Spinal cord (tissue), 10 donors: Measurements from ENCODE around the gene MEFV. TPM values are rescaled to one million over a fixed set of nuclear protein-coding genes. Genes with fewer than 3 reads are reported as not detected.

Source experiments
- DNase-seq, 6 donors: peaks; one replicate each; pipeline versions ENCODE4 v3.0.0 to v3.0.0-alpha.2; 2013 to 2015; ENCODE audit warnings: low spot score in 6 of 6, low read depth in 4 of 6
- H3K27ac ChIP-seq: one replicate; pipeline ENCODE4 v1.5.1; 2013; ENCODE audit warnings: low read depth, low read length, control low read depth
- H3K27me3 ChIP-seq: one replicate; pipeline ENCODE4 v1.6.1; 2013; ENCODE audit warnings: low read length; ENCODE audit not compliant: control insufficient read depth, insufficient read depth
- H3K36me3 ChIP-seq: one replicate; pipeline ENCODE4 v1.6.1; 2013; ENCODE audit warnings: low read length; ENCODE audit not compliant: control insufficient read depth, insufficient read depth
- H3K4me1 ChIP-seq: one replicate; pipeline ENCODE4 v1.6.1; 2013; ENCODE audit warnings: low read length; ENCODE audit not compliant: control insufficient read depth, insufficient read depth
- H3K4me3 ChIP-seq: one replicate; pipeline ENCODE4 v1.5.1; 2013; ENCODE audit warnings: low read depth, low read length, control low read depth
- H3K9me3 ChIP-seq: one replicate; pipeline ENCODE4 v1.6.1; 2013; ENCODE audit warnings: low read length; ENCODE audit not compliant: control insufficient read depth, insufficient read depth
- whole genome bisulfite sequencing: methylation state at CpG from one replicate; pipeline ENCODE4 v1.1.5; 2013; ENCODE audit warnings: missing lambda C conversion rate; ENCODE audit not compliant: insufficient coverage; 5-methylcytosine and 5-hydroxymethylcytosine counted together
- polyA plus RNA-seq, 2 donors: library from polyadenylated mRNA; unstranded; fragments of 120-200 nt; gene quantifications; one replicate each; pipeline ENCODE4 v1.2.1, GENCODE V29; 2013; ENCODE audit not compliant: insufficient read length in 2 of 2
- total RNA-seq, 2 donors: library from RNA; depleted of rRNA in 1 of 2; stranded (reverse); fragments of 120-200 nt in 1 of 2; fragments of >200 nt in 1 of 2; gene quantifications; one replicate each; pipeline versions ENCODE4 v1.2.3 to v1.2.4, GENCODE V29; 2013 to 2014
- donor health status: healthy.

Gene MEFV
- total and polyA plus RNA-seq, 4 donors = 0.29 to 1.8 (median 0.35) TPM

DNA sequence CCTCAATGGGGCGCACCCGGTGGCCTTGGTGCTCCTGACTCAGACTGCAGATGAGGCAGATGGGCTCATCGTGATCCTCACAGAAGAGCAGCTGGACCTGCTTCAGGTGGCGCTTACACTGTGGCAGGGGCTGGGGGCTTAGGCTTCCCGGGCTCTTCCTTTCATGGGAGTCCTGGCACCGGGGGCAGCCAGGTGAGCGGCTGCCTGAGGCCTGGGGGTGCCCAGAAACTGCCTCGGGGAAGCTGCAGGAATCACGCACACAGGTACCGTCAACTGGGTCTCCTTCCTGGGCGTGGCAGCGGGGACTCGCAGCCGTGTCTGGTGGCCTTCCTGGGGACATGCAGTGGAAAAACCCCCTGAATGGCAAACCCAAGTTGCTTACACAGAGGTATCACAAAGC is 7.0 kb downstream of the MEFV start:
- no peak overlapping the region for H3K27ac ChIP-seq
- H3K4me1 ChIP-seq = no peaks in the 10 kb centered on the region
- peaks cover 5% of the 10 kb centered on the region for H3K27me3 ChIP-seq
- WGBS = 85% methylated on average over 14 of the region's 14 CpGs
- DNase-seq = no peak
- H3K4me3 ChIP-seq = no peak overlapping the region
- H3K36me3 ChIP-seq = no peaks in the 10 kb centered on the region
- peaks cover 1% of the 10 kb centered on the region for H3K9me3 ChIP-seq

DNA sequence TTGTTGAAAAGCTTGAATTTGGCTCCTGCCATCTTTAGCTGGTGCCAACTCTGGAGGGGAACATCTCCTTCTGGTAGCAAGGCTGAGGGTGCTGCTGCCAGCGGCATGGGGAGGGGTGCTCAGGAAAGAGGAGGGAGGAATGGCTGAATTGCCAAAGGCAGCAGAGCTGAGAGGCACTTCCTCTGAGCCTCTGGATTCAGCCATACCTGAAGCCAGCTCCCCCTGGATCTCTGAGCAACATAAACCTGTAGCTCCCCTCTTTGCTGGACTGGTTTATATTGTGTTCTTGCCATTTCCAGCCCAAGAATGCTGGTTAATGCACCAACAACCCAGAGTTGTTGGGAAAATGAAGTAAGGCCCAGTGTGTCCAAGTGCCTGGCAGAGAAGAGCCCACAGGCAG is 7.4 kb downstream of the MEFV start:
- Histone ChIP-seq H3K36me3 (no peaks in the 10 kb centered on the region), H3K27me3 (peaks cover 9% of the 10 kb centered on the region), H3K27ac (no peak overlapping the region), H3K4me3 (no peak overlapping the region), H3K9me3 (peaks cover 1% of the 10 kb centered on the region), H3K4me1 (no peaks in the 10 kb centered on the region)
- DNase-seq = no peak
- 80% methylated on average over 1 of the region's 1 CpG for WGBS

DNA sequence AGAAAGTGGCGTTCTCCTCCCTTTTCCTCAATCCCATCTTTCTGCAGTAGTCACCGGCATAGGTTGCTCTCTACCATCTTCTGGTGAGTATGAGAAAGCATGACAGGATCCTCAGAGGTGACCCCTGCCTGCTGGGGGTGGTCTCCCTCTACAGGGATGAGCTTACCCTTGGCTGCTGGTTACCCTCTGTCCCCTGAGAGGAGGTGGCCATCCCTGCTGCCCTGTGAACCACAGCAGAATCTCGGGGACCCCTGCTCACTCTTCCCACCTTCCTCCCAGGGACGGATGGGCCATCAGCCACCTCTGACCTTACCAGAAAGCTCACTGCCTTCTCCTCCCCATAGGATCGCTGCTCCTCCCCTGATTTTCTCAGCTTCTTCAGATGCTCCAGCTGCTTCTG is 7.8 kb downstream of the MEFV start:
- no peak overlapping the region for H3K27ac ChIP-seq
- no peaks in the 10 kb centered on the region for H3K4me1 ChIP-seq
- H3K27me3 ChIP-seq = peaks cover 10% of the 10 kb centered on the region
- no peaks in the 10 kb centered on the region for H3K36me3 ChIP-seq
- 71% methylated on average over 3 of the region's 5 CpGs for WGBS
- DNase-seq = no peak
- H3K9me3 ChIP-seq = peaks cover 1% of the 10 kb centered on the region
- no peak overlapping the region for H3K4me3 ChIP-seq

DNA sequence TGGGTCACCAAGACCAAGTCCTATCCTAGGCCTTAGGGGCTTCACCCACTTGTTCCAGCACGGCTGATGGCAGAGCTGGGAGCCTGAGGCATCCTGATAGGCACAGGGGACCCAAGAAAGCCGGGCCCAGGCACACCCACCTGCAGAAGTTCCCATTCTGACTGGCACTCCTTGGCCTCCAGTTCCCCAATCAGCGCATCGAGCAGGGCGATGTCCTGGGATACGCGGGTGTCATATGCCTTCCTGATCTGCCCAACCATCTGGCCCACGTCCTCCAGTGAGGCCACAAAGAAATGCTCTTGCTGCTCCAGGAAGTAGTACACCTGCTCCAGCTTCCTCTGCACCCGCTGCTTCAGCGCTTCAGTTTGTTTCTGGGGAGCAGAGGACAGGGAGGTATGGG is 9.6 kb downstream of the MEFV start:
- no peak overlapping the region for H3K27ac ChIP-seq
- peaks cover 8% of the 10 kb centered on the region for H3K27me3 ChIP-seq
- 77% methylated on average over 10 of the region's 10 CpGs for WGBS
- no peaks in the 10 kb centered on the region for H3K36me3 ChIP-seq
- H3K9me3 ChIP-seq = peaks cover 1% of the 10 kb centered on the region
- no peaks in the 10 kb centered on the region for H3K4me1 ChIP-seq
- no peak for DNase-seq
- H3K4me3 ChIP-seq = no peak overlapping the region

DNA sequence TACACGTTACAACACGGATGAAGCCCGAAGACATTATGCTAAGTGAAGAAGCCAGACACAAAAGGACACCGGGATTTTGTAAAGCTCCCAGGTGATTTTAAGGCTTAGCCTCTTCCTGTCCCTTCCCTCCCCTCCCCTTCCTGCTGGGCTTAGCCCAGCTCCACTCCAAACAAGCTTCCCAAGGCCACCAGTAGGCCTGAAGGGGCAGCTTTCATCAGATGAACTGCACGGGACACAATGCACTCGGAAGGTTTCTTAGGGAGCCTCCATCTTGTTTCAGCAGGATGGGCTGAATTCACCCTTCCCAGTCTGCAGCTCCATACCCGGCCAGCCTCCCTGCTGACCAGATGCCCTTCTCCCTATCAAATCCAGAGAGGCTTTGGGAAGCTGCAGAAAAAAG is 10.4 kb downstream of the MEFV start:
- Histone ChIP-seq H3K27me3 (peaks cover 11% of the 10 kb centered on the region), H3K9me3 (peaks cover 1% of the 10 kb centered on the region), H3K4me3 (no peak overlapping the region), H3K4me1 (no peaks in the 10 kb centered on the region), H3K27ac (no peak overlapping the region), H3K36me3 (no peaks in the 10 kb centered on the region)
- DNase-seq = no peak
- 83% methylated on average over 6 of the region's 7 CpGs for WGBS

DNA sequence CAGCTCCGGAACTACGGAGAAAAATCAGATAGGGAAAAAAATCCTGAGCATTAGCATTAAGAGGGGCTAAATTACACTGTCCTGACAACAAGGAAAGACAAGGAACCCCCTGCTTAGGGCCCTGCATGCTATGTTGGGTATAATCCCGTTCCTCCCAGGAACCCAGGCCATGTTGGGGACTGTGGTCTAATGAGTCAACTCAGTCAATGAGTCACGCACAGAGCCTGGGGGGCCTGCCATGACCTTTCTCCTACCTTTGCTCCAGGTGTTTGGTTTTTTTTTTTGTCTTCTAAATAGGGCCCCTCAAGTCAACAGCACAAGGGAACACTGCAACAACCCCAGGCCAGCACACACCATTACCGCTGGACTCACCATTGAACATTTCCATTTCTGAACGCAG is 12.6 kb downstream of the MEFV start:
- no peaks in the 10 kb centered on the region for H3K36me3 ChIP-seq
- H3K4me1 ChIP-seq = no peaks in the 10 kb centered on the region
- DNase-seq = no peak
- peaks cover 11% of the 10 kb centered on the region for H3K27me3 ChIP-seq
- no peak overlapping the region for H3K27ac ChIP-seq
- H3K9me3 ChIP-seq = peaks cover 1% of the 10 kb centered on the region
- 93% methylated on average over 3 of the region's 6 CpGs for WGBS
- H3K4me3 ChIP-seq = no peak overlapping the region

DNA sequence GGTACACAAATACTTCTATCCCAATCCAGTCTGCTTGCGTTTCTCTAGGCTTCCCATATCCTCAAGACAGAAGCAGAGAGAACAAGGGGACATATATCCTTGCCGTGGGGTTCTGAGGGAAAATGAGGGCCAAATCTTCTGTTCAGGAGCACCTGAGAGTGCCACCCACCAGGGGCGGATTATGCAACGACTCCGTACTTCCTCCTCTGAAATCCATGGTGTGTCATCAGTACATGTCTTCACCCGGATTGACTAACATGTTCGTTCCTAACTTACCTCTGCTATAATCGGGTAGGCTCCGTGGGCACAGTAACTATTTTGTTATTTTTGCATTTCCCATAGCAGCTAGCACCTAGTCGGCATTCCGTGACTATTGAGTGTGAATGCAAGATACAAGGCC is 13.7 kb downstream of the MEFV start:
- H3K27me3 ChIP-seq = peaks cover 8% of the 10 kb centered on the region
- DNase-seq = no peak
- no peaks in the 10 kb centered on the region for H3K36me3 ChIP-seq
- H3K4me3 ChIP-seq = no peak overlapping the region
- H3K9me3 ChIP-seq = peaks cover 1% of the 10 kb centered on the region
- no peaks in the 10 kb centered on the region for H3K4me1 ChIP-seq
- H3K27ac ChIP-seq = no peak overlapping the region
- WGBS = 72% methylated on average over 8 of the region's 11 CpGs

DNA sequence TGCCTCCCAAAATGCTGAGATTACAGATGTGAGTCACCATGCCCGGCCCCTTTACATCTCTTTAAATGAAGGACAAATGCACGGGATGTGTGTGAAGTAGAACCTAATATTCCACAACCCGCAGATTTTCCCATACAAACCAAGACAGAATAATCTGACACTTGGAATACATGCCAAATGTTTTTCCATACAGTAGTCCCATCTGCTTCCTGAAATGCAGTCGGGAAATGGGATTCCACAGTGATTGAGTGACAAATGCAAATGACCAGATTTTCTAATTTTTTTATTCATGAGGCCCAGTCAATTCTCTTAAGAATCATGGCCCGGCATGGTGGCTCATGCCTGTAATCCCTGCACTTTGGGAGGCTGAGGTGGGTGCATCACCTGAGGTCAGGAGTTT is 14.7 kb downstream of the MEFV start:
- Histone ChIP-seq H3K27me3 (peaks cover 8% of the 10 kb centered on the region), H3K9me3 (peaks cover 1% of the 10 kb centered on the region), H3K4me1 (no peaks in the 10 kb centered on the region), H3K36me3 (no peaks in the 10 kb centered on the region), H3K4me3 (no peak overlapping the region), H3K27ac (no peak overlapping the region)
- 66% methylated on average over 4 of the region's 5 CpGs for WGBS
- DNase-seq = peak in 1 of 6 donors; percentile 57

DNA sequence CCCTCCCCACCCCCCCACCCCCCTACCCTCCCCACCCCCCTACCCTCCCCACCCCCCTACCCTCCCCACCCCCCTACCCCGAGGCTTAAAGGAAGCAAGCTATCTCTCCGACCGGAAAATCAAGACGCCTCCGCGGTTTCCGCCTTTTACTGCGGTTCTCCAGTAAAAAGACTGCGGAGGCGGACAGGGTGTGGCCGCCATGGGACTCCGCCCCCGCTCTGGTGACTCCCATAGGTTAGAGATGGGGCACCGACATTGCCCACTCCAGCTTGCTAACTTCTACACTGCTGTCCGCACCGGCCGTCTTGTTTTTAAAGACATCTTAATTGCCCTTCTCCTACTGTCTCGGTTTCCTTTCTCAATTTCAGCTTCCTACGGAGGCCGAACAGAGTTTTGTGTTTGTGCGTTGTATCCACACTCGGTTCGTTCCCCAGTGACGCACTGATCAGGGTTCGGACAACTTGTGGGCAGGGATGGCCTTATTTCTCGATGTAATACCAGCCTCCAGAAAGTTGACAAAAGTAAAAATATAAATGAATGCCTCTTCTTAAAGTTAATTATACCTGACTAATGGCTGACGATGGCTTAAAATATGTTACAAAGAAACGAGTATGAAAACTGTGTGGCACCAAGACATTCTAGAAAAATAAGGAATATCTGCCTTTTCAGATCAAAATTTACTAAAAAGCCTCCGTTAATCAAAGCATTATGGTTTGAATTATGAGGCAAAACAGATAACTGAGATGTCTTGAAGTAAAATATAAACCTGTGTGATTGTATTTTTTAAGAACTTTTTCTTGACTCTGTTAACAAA is 20.4 kb downstream of the MEFV start:
- DNase-seq = peak in 1 of 6 donors; percentile 5

DNA sequence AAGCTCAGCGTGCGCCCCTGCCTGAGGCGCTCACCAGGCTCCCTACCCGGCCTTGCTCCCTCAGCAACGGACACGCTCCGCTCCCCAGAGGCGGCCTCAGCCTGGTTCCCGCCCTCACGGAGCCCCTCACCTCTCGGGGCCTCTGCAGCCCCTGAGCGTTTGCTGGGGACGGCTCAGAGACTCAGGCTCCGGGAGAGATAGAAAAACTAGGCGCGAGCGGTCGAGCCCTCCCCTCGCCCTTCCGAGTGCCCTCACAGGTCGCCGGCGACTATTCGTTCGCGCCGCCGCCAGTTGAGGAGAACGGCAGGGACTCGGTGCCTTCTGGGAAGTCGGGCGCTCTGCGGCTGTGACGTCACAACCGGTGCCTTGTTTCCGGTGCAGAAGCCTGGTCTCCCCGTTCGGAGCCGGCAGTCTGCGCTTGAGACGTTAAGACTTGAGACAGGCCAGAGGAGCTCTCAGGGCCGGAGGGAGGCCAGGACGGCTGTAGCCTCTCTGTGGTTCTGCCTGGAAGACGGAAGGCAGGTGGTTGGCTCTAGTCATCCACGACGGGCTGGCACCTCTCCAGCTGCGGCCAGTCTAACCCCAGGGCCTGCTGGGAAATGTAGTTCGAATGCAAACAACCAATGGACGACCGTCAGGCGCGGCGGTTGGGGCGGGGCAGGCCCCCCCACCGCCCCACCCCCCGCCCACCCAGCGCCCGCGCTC is 21.4 kb downstream of the MEFV start, which contains the start of gene ZNF200:
Gene ZNF200 (minus strand): TSS at position 302 of the 705 bp plus-strand sequence. CDS start 1,403 bp downstream, outside the sequence.
- peak; percentile 89 to 98 (median 92) for DNase-seq
- peak within 1 kb of the TSS; percentile 98 for H3K27ac ChIP-seq
- H3K4me1 ChIP-seq = peaks cover 16% of the 10 kb centered on the region
- peaks cover 16% of the 10 kb centered on the region for H3K36me3 ChIP-seq
- peak within 1 kb of the TSS; percentile 97 for H3K4me3 ChIP-seq
- WGBS = under 1% methylated on average over 47 of the region's 59 CpGs
- no peaks in the 10 kb centered on the region for H3K9me3 ChIP-seq
- no peaks in the 10 kb centered on the region for H3K27me3 ChIP-seq

More for the DNA sequence above, 20.4 kb downstream of the MEFV start:
- Histone ChIP-seq H3K9me3 (no peaks in the 10 kb centered on the region), H3K4me3 (no peak overlapping the region), H3K27me3 (no peaks in the 10 kb centered on the region), H3K36me3 (peaks cover 13% of the 10 kb centered on the region), H3K4me1 (peaks cover 16% of the 10 kb centered on the region), H3K27ac (no peak overlapping the region)
- 70% methylated on average over 19 of the region's 29 CpGs for whole genome bisulfite sequencing
